Natural killer cell (primary cell): ENCODE measurements around the gene C11orf97. TPM values are rescaled to one million over a fixed set of nuclear protein-coding genes. Genes with fewer than 3 reads are reported as not detected.

ENCODE experiments used
- ATAC-seq, 3 donors: fragments of 150-1000 bp in 2 of 3; fragments of 200-7000 bp in 1 of 3; cut with Tn5 transposase; 1 replicate in 1 of 3; 2 replicates in 2 of 3; pipeline ENCODE4 v1.10.0; 2021; ENCODE audit warnings: mild to moderate bottlenecking in 2 of 3, moderate library complexity in 2 of 3
- DNase-seq, 2 donors: peaks; one replicate each; pipeline versions ENCODE4 v3.0.0 to v3.0.0-alpha.2; 2013 to 2021; ENCODE audit warnings: mixed read lengths in 1 of 2
- H3K27ac ChIP-seq: one replicate; pipeline ENCODE4 v1.5.1; 2013; ENCODE audit warnings: mild to moderate bottlenecking, low read length
- H3K27me3 ChIP-seq: one replicate; pipeline ENCODE4 v1.6.1; 2013; ENCODE audit warnings: low read length; ENCODE audit not compliant: control insufficient read depth, insufficient read depth
- H3K36me3 ChIP-seq: one replicate; pipeline ENCODE4 v1.6.1; 2013; ENCODE audit warnings: low read length; ENCODE audit not compliant: control insufficient read depth, insufficient read depth
- H3K4me1 ChIP-seq: one replicate; pipeline ENCODE4 v1.6.1; 2013; ENCODE audit warnings: low read length; ENCODE audit not compliant: control insufficient read depth, insufficient read depth
- H3K4me3 ChIP-seq: one replicate; pipeline ENCODE4 v1.5.1; 2013; ENCODE audit warnings: low read length
- H3K9me3 ChIP-seq: one replicate; pipeline ENCODE4 v1.6.1; 2013; ENCODE audit warnings: low read length; ENCODE audit not compliant: control insufficient read depth, insufficient read depth
- H3K27ac Mint-ChIP-seq, 2 donors: one replicate each; pipeline ENCODE4 v1.8.0; 2022; ENCODE audit warnings: mild to moderate bottlenecking in 2 of 2, mixed read lengths in 2 of 2, moderate library complexity in 1 of 2
- H3K27me3 Mint-ChIP-seq, 2 donors: one replicate each; pipeline ENCODE4 v1.8.0; 2022; ENCODE audit warnings: low read depth in 2 of 2, mixed read lengths in 2 of 2
- H3K36me3 Mint-ChIP-seq: one replicate; pipeline ENCODE4 v1.8.0; 2022; ENCODE audit warnings: mixed read lengths
- H3K4me1 Mint-ChIP-seq, 2 donors: one replicate each; pipeline ENCODE4 v1.8.0; 2022; ENCODE audit warnings: mixed read lengths in 2 of 2
- H3K4me3 Mint-ChIP-seq: one replicate; pipeline ENCODE4 v1.8.0; 2022; ENCODE audit warnings: mild to moderate bottlenecking, moderate library complexity, mixed read lengths
- H3K9me3 Mint-ChIP-seq, 2 donors: one replicate each; pipeline ENCODE4 v1.8.0; 2022; ENCODE audit warnings: mixed read lengths in 2 of 2
- CTCF ChIP-seq: fragments of 200-600 bp; IDR thresholded peaks from one replicate; pipeline ENCODE4 v1.8.0; 2022; ENCODE audit warnings: antibody characterized with exemption
- WGBS: methylation state at CpG from one replicate; pipeline ENCODE4 v1.1.7; 2013; ENCODE audit warnings: missing lambda C conversion rate; ENCODE audit not compliant: insufficient coverage; 5-methylcytosine and 5-hydroxymethylcytosine counted together
- intact Hi-C: fragments of 100-400 bp; cut with micrococcal nuclease; formaldehyde crosslinking; loops from one replicate; pipeline ENCODE4 v1.14.2; 2022
- total RNA-seq, 4 donors: library from RNA; stranded (reverse); fragments of 120-200 nt in 1 of 4; gene quantifications; one replicate each; pipeline versions ENCODE4 v1.2.3 to v1.2.4, GENCODE V29; 2013 to 2022

C11orf97 gene
- total RNA-seq, 3 donors from 2014 or later (not counting 1 experiment from before 2014, with no cell fraction given) = not detected

- ATAC-seq (no peak), DNase-seq (no peak)
- no peak overlapping the region for H3K4me3 Mint-ChIP-seq
- no peak for TF ChIP-seq CTCF
- H3K27ac Mint-ChIP-seq = no peak overlapping the region
- Histone ChIP-seq H3K36me3 (no peaks in the 10 kb centered on the region), H3K4me3 (no peak overlapping the region), H3K9me3 (no peaks in the 10 kb centered on the region), H3K27me3 (no peaks in the 10 kb centered on the region), H3K27ac (no peak overlapping the region), H3K4me1 (no peaks in the 10 kb centered on the region)
- 78% methylated on average over 4 of the region's 4 CpGs for WGBS
- intact Hi-C loops = loop anchor here (5.0 kb wide), 1 partner anchor 1244 kb away; no protein-coding TSS in a partner anchor
- peaks cover under 1% of the 10 kb centered on the region in 2 donors for H3K4me1 Mint-ChIP-seq
- peaks cover 8 to 15% of the 10 kb centered on the region in 2 donors for H3K27me3 Mint-ChIP-seq
- H3K36me3 Mint-ChIP-seq = no peaks in the 10 kb centered on the region
- no peaks in the 10 kb centered on the region for H3K9me3 Mint-ChIP-seq
Measured at GRCh38 chr11:94518300-94518699, 6.0 kb downstream of the C11orf97 start.

GRCh38 chr11:94519478-94520084, 7.3 kb downstream of the C11orf97 start:
- Mint-ChIP-seq H3K9me3 (no peaks in the 10 kb centered on the region), H3K27me3 (peaks cover 8 to 22% of the 10 kb centered on the region in 2 donors), H3K27ac (no peak overlapping the region), H3K4me1 (no peaks in the 10 kb centered on the region), H3K4me3 (no peak overlapping the region), H3K36me3 (no peaks in the 10 kb centered on the region)
- no peaks in the 10 kb centered on the region for H3K9me3 ChIP-seq
- ATAC-seq (peak; percentile 51 to 57 (median 53)), DNase-seq (peak in 1 of 2 donors; percentile 64)
- no peaks in the 10 kb centered on the region for H3K36me3 ChIP-seq
- H3K27me3 ChIP-seq = no peaks in the 10 kb centered on the region
- no peaks in the 10 kb centered on the region for H3K4me1 ChIP-seq
- intact Hi-C loops = loop anchor here (1.0 to 5.0 kb wide), 4 partner anchors 84 to 1908 kb away; no protein-coding TSS in a partner anchor
- TF ChIP-seq CTCF = peak; percentile 80
- WGBS = 24% methylated on average over 3 of the region's 5 CpGs
- H3K4me3 ChIP-seq = no peak overlapping the region
- H3K27ac ChIP-seq = no peak overlapping the region

- H3K4me3 ChIP-seq = no peak overlapping the region
- 65% methylated on average over 5 of the region's 5 CpGs for WGBS
- Mint-ChIP-seq H3K27me3 (peaks cover 10 to 23% of the 10 kb centered on the region in 2 donors), H3K36me3 (no peaks in the 10 kb centered on the region), H3K4me1 (no peaks in the 10 kb centered on the region), H3K9me3 (no peaks in the 10 kb centered on the region), H3K4me3 (no peak overlapping the region), H3K27ac (no peak overlapping the region)
- intact Hi-C loops = loop anchor here (5.0 kb wide), 1 partner anchor 1906 kb away; no protein-coding TSS in a partner anchor
- no peaks in the 10 kb centered on the region for H3K9me3 ChIP-seq
- TF ChIP-seq CTCF = no peak
- H3K4me1 ChIP-seq = no peaks in the 10 kb centered on the region
- DNase-seq (peak in 1 of 2 donors; percentile 16), ATAC-seq (no peak)
- no peaks in the 10 kb centered on the region for H3K36me3 ChIP-seq
- no peak overlapping the region for H3K27ac ChIP-seq
- H3K27me3 ChIP-seq = no peaks in the 10 kb centered on the region
Measured at GRCh38 chr11:94521684-94522083, 9.4 kb downstream of the C11orf97 start.

- Mint-ChIP-seq H3K27ac (no peak overlapping the region), H3K27me3 (peaks cover 19 to 49% of the 10 kb centered on the region in 2 donors), H3K4me3 (no peak overlapping the region), H3K4me1 (no peaks in the 10 kb centered on the region), H3K36me3 (no peaks in the 10 kb centered on the region), H3K9me3 (no peaks in the 10 kb centered on the region)
- no peaks in the 10 kb centered on the region for H3K27me3 ChIP-seq
- H3K9me3 ChIP-seq = no peaks in the 10 kb centered on the region
- no peak overlapping the region for H3K27ac ChIP-seq
- H3K36me3 ChIP-seq = no peaks in the 10 kb centered on the region
- TF ChIP-seq CTCF = no peak
- no peak for DNase-seq
- ATAC-seq = no peak
- H3K4me3 ChIP-seq = no peak overlapping the region
- 100% methylated on average over 1 of the region's 1 CpG for WGBS
- H3K4me1 ChIP-seq = no peaks in the 10 kb centered on the region
- intact Hi-C loops = loop anchor here (5.0 kb wide), 1 partner anchor 1903 kb away; no protein-coding TSS in a partner anchor
Measured at GRCh38 chr11:94524341-94524740, 12.1 kb downstream of the C11orf97 start.
